Sigmoid colon (tissue), 7 donors: ENCODE results near the gene BRD3. TPM values are rescaled to one million over a fixed set of nuclear protein-coding genes. Genes with fewer than 3 reads are reported as not detected.
"Not testable (repeated sequence)": the region's sequence is repeated elsewhere in the genome, so short reads cannot be mapped to it uniquely, and the experiment has no call there.

Experiments
- DNase-seq: peaks from one replicate; pipeline ENCODE4 v3.0.0-alpha.2; 2019
- H3K27ac ChIP-seq, 4 donors: fragments of 200-600 bp; sonication (generic); one replicate each; pipeline ENCODE4 v1.5.1; 2016 to 2019; ENCODE audit warnings: mild to moderate bottlenecking in 1 of 4
- H3K27me3 ChIP-seq, 3 donors: fragments of 200-600 bp; sonication (generic); one replicate each; pipeline ENCODE4 v1.5.1; 2019; ENCODE audit warnings: mild to moderate bottlenecking in 1 of 3
- H3K36me3 ChIP-seq, 4 donors: fragments of 200-600 bp; sonication (generic); one replicate each; pipeline ENCODE4 v1.5.1; 2016 to 2019
- H3K4me1 ChIP-seq, 4 donors: fragments of 200-600 bp; sonication (generic); one replicate each; pipeline ENCODE4 v1.5.1; 2017 to 2019
- H3K4me3 ChIP-seq, 4 donors: fragments of 200-600 bp; sonication (generic); one replicate each; pipeline ENCODE4 v1.5.1; 2017 to 2019; ENCODE audit warnings: mild to moderate bottlenecking in 2 of 4, moderate library complexity in 1 of 4
- H3K9me3 ChIP-seq, 4 donors: fragments of 200-600 bp in 3 of 4; sonication (generic) in 3 of 4; one replicate each; pipeline versions ENCODE4 v1.5.1 to v1.6.1; 2013 to 2019
- CTCF ChIP-seq, 4 experiments: fragments of 450-650 bp in 3 of 4; fragments of 200-600 bp in 1 of 4; IDR thresholded peaks; one replicate each; pipeline ENCODE4 v1.5.1; 2016 to 2019; ENCODE audit warnings: antibody characterized with exemption in 4 of 4, mild to moderate bottlenecking in 3 of 4, moderate library complexity in 2 of 4
- EP300 ChIP-seq, 4 donors: sonication (generic); formaldehyde crosslinking; IDR thresholded peaks; one replicate each; pipeline ENCODE4 v1.6.1; 2017; ENCODE audit warnings: antibody characterized with exemption in 4 of 4
- POLR2A ChIP-seq, 2 donors: fragments of 450-650 bp; IDR thresholded peaks; one replicate each; pipeline ENCODE4 v1.6.1; 2016; ENCODE audit warnings: antibody characterized with exemption in 2 of 2, mild to moderate bottlenecking in 2 of 2, moderate library complexity in 2 of 2
- POLR2AphosphoS5 ChIP-seq, 4 donors: sonication (generic); formaldehyde crosslinking; IDR thresholded peaks; one replicate each; pipeline ENCODE4 v1.6.1; 2017; ENCODE audit warnings: antibody characterized with exemption in 4 of 4
- WGBS, 2 donors: extraction: QIAGEN DNeasy Blood & Tissue Kit; methylation state at CpG; one replicate each; pipeline ENCODE4 v1.1.7; 2013; 5-methylcytosine and 5-hydroxymethylcytosine counted together
- intact Hi-C: fragments of 100-400 bp; cut with DNase I; formaldehyde crosslinking; loops from one replicate; pipeline ENCODE4 v1.15.1; 2023
- polyA plus RNA-seq, 3 donors: library from polyadenylated mRNA; stranded (reverse); fragments of 200-250 nt; gene quantifications; one replicate each; pipeline ENCODE4 v1.2.3, GENCODE V29; 2013
- total RNA-seq, 4 donors: library from RNA; depleted of rRNA; stranded (reverse); fragments of >200 nt; gene quantifications; one replicate each; pipeline ENCODE4 v1.1.0, GENCODE V29; 2016
- donor health status: healthy with polysubstance abuse.
- donor health status: Bipolar disorder and iron deficiency.
- donor health status: healthy.

BRD3 gene
- total and polyA plus RNA-seq, 7 donors = 4.4 to 34.5 (median 21.8) TPM

GRCh38 chr9:133989625-133990365 is 78.0 kb downstream of the BRD3 start:
- H3K36me3 ChIP-seq = no peaks in the 10 kb centered on the region
- H3K4me3 ChIP-seq = no peak overlapping the region
- H3K27me3 ChIP-seq = no peaks in the 10 kb centered on the region
- 62 to 76% methylated on average over 24 of the region's 24 CpGs for WGBS, 2 donors
- H3K27ac ChIP-seq = no peak overlapping the region
- no peaks in the 10 kb centered on the region for H3K9me3 ChIP-seq
- peaks cover 0 to 37% (median 29%) of the 10 kb centered on the region in 4 donors for H3K4me1 ChIP-seq
- TF ChIP-seq POLR2A (IDR thresholded peaks at IDR 0.05) = no peak
- no peak for TF ChIP-seq CTCF (IDR thresholded peaks at IDR 0.05)
- no peak for TF ChIP-seq POLR2AphosphoS5 (IDR thresholded peaks at IDR 0.05)
- no peak for TF ChIP-seq EP300 (IDR thresholded peaks at IDR 0.05)
- DNase-seq = peak; percentile 56
- intact Hi-C loops = no loop called here

GRCh38 chr9:133988771-133989170 is 79.1 kb downstream of the BRD3 start:
- WGBS, 2 donors = 90 to 91% methylated on average over 14 of the region's 14 CpGs
- peaks cover 0 to 29% (median 23%) of the 10 kb centered on the region in 4 donors for H3K4me1 ChIP-seq
- H3K27me3 ChIP-seq, H3K36me3 ChIP-seq, H3K9me3 ChIP-seq, H3K27ac ChIP-seq, H3K4me3 ChIP-seq, intact Hi-C loops: not testable (repeated sequence)
- peak; percentile 45 for DNase-seq

GRCh38 chr9:133987946-133988665 is 79.7 kb downstream of the BRD3 start:
- H3K4me1 ChIP-seq = peaks cover 0 to 22% (median 17%) of the 10 kb centered on the region in 4 donors
- H3K4me3 ChIP-seq = no peak overlapping the region
- TF ChIP-seq EP300 (IDR thresholded peaks at IDR 0.05) (no peak), POLR2A (IDR thresholded peaks at IDR 0.05) (no peak), POLR2AphosphoS5 (IDR thresholded peaks at IDR 0.05) (no peak), CTCF (IDR thresholded peaks at IDR 0.05) (no peak)
- H3K27ac ChIP-seq = no peak overlapping the region
- no peaks in the 10 kb centered on the region for H3K36me3 ChIP-seq
- peak; percentile 40 for DNase-seq
- 89 to 91% methylated on average over 16 of the region's 16 CpGs for WGBS, 2 donors
- intact Hi-C loops = no loop called here
- no peaks in the 10 kb centered on the region for H3K27me3 ChIP-seq
- no peaks in the 10 kb centered on the region for H3K9me3 ChIP-seq

GRCh38 chr9:133987446-133987788 is 80.4 kb downstream of the BRD3 start:
- TF ChIP-seq POLR2A (IDR thresholded peaks at IDR 0.05) (no peak), POLR2AphosphoS5 (IDR thresholded peaks at IDR 0.05) (no peak), CTCF (IDR thresholded peaks at IDR 0.05) (no peak), EP300 (IDR thresholded peaks at IDR 0.05) (no peak)
- peaks cover 0 to 20% (median 17%) of the 10 kb centered on the region in 4 donors for H3K4me1 ChIP-seq
- H3K4me3 ChIP-seq = no peak overlapping the region
- no peak overlapping the region for H3K27ac ChIP-seq
- no peaks in the 10 kb centered on the region for H3K9me3 ChIP-seq
- no peaks in the 10 kb centered on the region for H3K36me3 ChIP-seq
- DNase-seq = peak; percentile 65
- H3K27me3 ChIP-seq = no peaks in the 10 kb centered on the region
- 91 to 93% methylated on average over 14 of the region's 14 CpGs for WGBS, 2 donors
- intact Hi-C loops = no loop called here

GRCh38 chr9:133986774-133987445 is 80.9 kb downstream of the BRD3 start:
- Histone ChIP-seq H3K36me3 (no peaks in the 10 kb centered on the region), H3K4me1 (peaks cover 0 to 20% (median 17%) of the 10 kb centered on the region in 4 donors), H3K27ac (no peak overlapping the region), H3K9me3 (no peaks in the 10 kb centered on the region), H3K27me3 (no peaks in the 10 kb centered on the region), H3K4me3 (no peak overlapping the region)
- DNase-seq = no peak
- 86 to 88% methylated on average over 13 of the region's 13 CpGs for WGBS, 2 donors
- no peak for TF ChIP-seq CTCF (IDR thresholded peaks at IDR 0.05)
- no peak for TF ChIP-seq POLR2A (IDR thresholded peaks at IDR 0.05)
- no peak for TF ChIP-seq POLR2AphosphoS5 (IDR thresholded peaks at IDR 0.05)
- TF ChIP-seq EP300 (IDR thresholded peaks at IDR 0.05) = no peak
- intact Hi-C loops = no loop called here
